HepG2 (cell line): ENCODE measurements around the gene CCDC33. TPM values are rescaled to one million over a fixed set of nuclear protein-coding genes. Genes with fewer than 3 reads are reported as not detected.

Experiments used
- HCFC1 ChIP-seq: fragments of 150-350 bp; IDR thresholded peaks from 2 replicates; pipeline ENCODE4 v1.6.1; 2014; ENCODE audit warnings: low read depth, low read length
- HMGA1 ChIP-seq: sonication (generic); formaldehyde crosslinking; conservative IDR thresholded peaks from 2 replicates; pipeline ENCODE4 v1.4.0; 2020; ENCODE audit warnings: missing genetic modification reagents
- ISL2 ChIP-seq: sonication (generic); formaldehyde crosslinking; IDR thresholded peaks from 2 replicates; pipeline ENCODE4 v1.5.0; 2020; ENCODE audit warnings: missing genetic modification reagents
- KIAA2018 ChIP-seq: sonication (generic); formaldehyde crosslinking; IDR thresholded peaks from 2 replicates; pipeline ENCODE4 v1.5.0; 2020; ENCODE audit warnings: mild to moderate bottlenecking, missing genetic modification reagents, borderline replicate concordance
- NBN ChIP-seq: fragments of 450-650 bp; conservative IDR thresholded peaks from 2 replicates; pipeline ENCODE4 v1.6.1; 2017
- NFIC ChIP-seq: IDR thresholded peaks from 2 replicates; pipeline ENCODE4 v1.6.1; 2012; ENCODE audit warnings: mild to moderate bottlenecking, low read length, inconsistent platforms
- PBX2 ChIP-seq: IDR thresholded peaks from 2 replicates; pipeline ENCODE4 v1.6.1; 2016; ENCODE audit warnings: control low read depth
- PBX3 ChIP-seq: sonication (generic); formaldehyde crosslinking; IDR thresholded peaks from 2 replicates; pipeline ENCODE4 v1.8.1; 2023; ENCODE audit warnings: missing genetic modification reagents, inconsistent platforms, borderline replicate concordance
- PCBP2 ChIP-seq: fragments of 200-400 bp; formaldehyde crosslinking; optimal IDR thresholded peaks from 2 replicates; pipeline ENCODE3; 2018; ENCODE audit warnings: low read length, low read depth; ENCODE audit not compliant: poor library complexity, severe bottlenecking
- SNAPC5 ChIP-seq: sonication (generic); formaldehyde crosslinking; IDR thresholded peaks from 2 replicates; pipeline ENCODE4 v1.8.1; 2023; ENCODE audit warnings: mild to moderate bottlenecking, missing genetic modification reagents, borderline replicate concordance
- TARDBP ChIP-seq: sonication (generic); formaldehyde crosslinking; IDR thresholded peaks from 2 replicates; pipeline ENCODE4 v1.8.0; 2022; ENCODE audit warnings: mild to moderate bottlenecking, missing genetic modification reagents
- TFE3 ChIP-seq: IDR thresholded peaks from 2 replicates; pipeline ENCODE4 v1.6.1; 2016
- ZMYM2 ChIP-seq: sonication (generic); formaldehyde crosslinking; IDR thresholded peaks from 2 replicates; pipeline ENCODE4 v1.8.0; 2022; ENCODE audit warnings: mild to moderate bottlenecking, missing genetic modification reagents
- ZNF143 ChIP-seq: sonication (generic); formaldehyde crosslinking; IDR thresholded peaks from 2 replicates; pipeline ENCODE4 v1.4.0; 2020; ENCODE audit warnings: missing genetic modification reagents
- ZNF484 ChIP-seq: sonication (generic); formaldehyde crosslinking; IDR thresholded peaks from 2 replicates; pipeline ENCODE4 v1.5.1; 2020; ENCODE audit warnings: mild to moderate bottlenecking, low read depth, missing genetic modification reagents, borderline replicate concordance
- ZNF7 ChIP-seq: IDR thresholded peaks from 2 replicates; pipeline ENCODE4 v1.6.1; 2016; ENCODE audit warnings: missing biosample characterization, missing genetic modification reagents
- ZNF792 ChIP-seq: IDR thresholded peaks from 2 replicates; pipeline ENCODE4 v1.6.1; 2016
- polyA plus RNA-seq, 8 experiments: library from polyadenylated mRNA; depleted of rRNA in 3 of 8; stranded (reverse) in 7 of 8; unstranded in 1 of 8; fragments of >200 nt; fragmentation: Illumina TruSeq in 4 of 8; extraction: Trizol in 4 of 8; gene quantifications; 2 replicates each; pipeline versions ENCODE4 v1.2.1 to v1.2.3, GENCODE V29; 2011 to 2016; ENCODE audit warnings: low read depth in 4 of 8, missing spikeins in 1 of 8, mixed read lengths in 1 of 8; ENCODE audit not compliant: insufficient read depth in 1 of 8
- total RNA-seq, 5 experiments: library from RNA; depleted of rRNA; stranded (reverse); fragments of >200 nt; fragmentation: Illumina TruSeq; extraction: Trizol; gene quantifications; 2 replicates each; pipeline ENCODE4 v1.2.3, GENCODE V29; 2016; ENCODE audit warnings: low read depth in 1 of 5

The CCDC33 gene
- total and polyA plus RNA-seq, 2 of the 13 experiments (the other 11 are each of a cell fraction or from before 2014, with no cell fraction given) = 0.30 TPM; not detected in 1

GRCh38 chr15:74373731-74374647, 137.9 kb downstream of the CCDC33 start (continued):
- TF ChIP-seq KIAA2018 (CRISPR knock-in tag) = no peak
- TF ChIP-seq ISL2 (CRISPR knock-in tag) = no peak
- TF ChIP-seq PBX2 (CRISPR knock-in tag) = no peak
- no peak for TF ChIP-seq HCFC1
- no peak for TF ChIP-seq NFIC
- no peak for TF ChIP-seq ZNF792 (CRISPR knock-in tag)
- TF ChIP-seq ZNF484 (CRISPR knock-in tag) = no peak
- no peak for TF ChIP-seq HMGA1 (CRISPR knock-in tag)
- no peak for TF ChIP-seq ZNF7 (CRISPR knock-in tag)
- no peak for TF ChIP-seq NBN
- no peak for TF ChIP-seq TFE3 (CRISPR knock-in tag)
- TF ChIP-seq PBX3 = no peak
- no peak for TF ChIP-seq PCBP2
- TF ChIP-seq ZMYM2 (CRISPR knock-in tag) = no peak
- no peak for TF ChIP-seq TARDBP (CRISPR knock-in tag)
- no peak for TF ChIP-seq SNAPC5 (CRISPR knock-in tag)
- TF ChIP-seq ZNF143 (CRISPR knock-in tag) = no peak
